A673 (cell line): ENCODE results near the gene DHX29. TPM values are rescaled to one million over a fixed set of nuclear protein-coding genes. Genes with fewer than 3 reads are reported as not detected.

Source experiments
- BruUV-seq: library from RNA; stranded (reverse); fragments of 400-500 nt; replicated peaks from 2 replicates; lab custom pipeline; 2021; lab: Mats Ljungman, UMichigan
- CTCF ChIA-PET: fragments of 300-600 bp; sonication (Branson Sonifier 250); formaldehyde crosslinking; loops from one replicate; lab custom pipeline; 2022; ENCODE audit warnings: antibody characterized with exemption; lab: Charles Lee
- POLR2A ChIA-PET: fragments of 300-600 bp; sonication (Branson Sonifier 250); formaldehyde crosslinking; loops from one replicate; lab custom pipeline; 2022; ENCODE audit warnings: antibody characterized with exemption; ENCODE audit not compliant: low non-redundant PET; lab: Charles Lee
- DNase-seq: peaks from one replicate; pipeline ENCODE4 v3.0.0-alpha.2; 2015; ENCODE audit warnings: low spot score
- H3K27ac ChIP-seq: fragments of 200-600 bp; sonication (generic); 2 replicates; pipeline ENCODE4 v1.5.1; 2016; ENCODE audit warnings: mixed run types, low read depth, mild to moderate bottlenecking, mixed read lengths, antibody characterized with exemption, low read length; ENCODE audit not compliant: poor library complexity, severe bottlenecking
- H3K27me3 ChIP-seq: fragments of 200-600 bp; sonication (generic); replicated peaks from 2 replicates; pipeline ENCODE4 v1.6.1; 2017; ENCODE audit warnings: mixed run types, low read depth, mild to moderate bottlenecking, mixed read lengths, antibody characterized with exemption, low read length; ENCODE audit not compliant: insufficient read depth, poor library complexity
- H3K36me3 ChIP-seq: fragments of 200-600 bp; sonication (generic); 2 replicates; pipeline ENCODE4 v1.6.1; 2016; ENCODE audit warnings: mixed run types, mild to moderate bottlenecking, mixed read lengths, antibody characterized with exemption, low read length; ENCODE audit not compliant: insufficient read depth, poor library complexity, severe bottlenecking
- H3K4me1 ChIP-seq: fragments of 200-600 bp; sonication (generic); 2 replicates; pipeline ENCODE4 v1.6.1; 2017; ENCODE audit warnings: mixed run types, mild to moderate bottlenecking, mixed read lengths, antibody characterized with exemption, low read length; ENCODE audit not compliant: insufficient read depth, poor library complexity, severe bottlenecking
- H3K4me3 ChIP-seq: fragments of 200-600 bp; sonication (generic); 2 replicates; pipeline ENCODE4 v1.5.1; 2016; ENCODE audit warnings: low read depth, mixed run types, mild to moderate bottlenecking, mixed read lengths, low read length; ENCODE audit not compliant: poor library complexity, severe bottlenecking
- H3K9me3 ChIP-seq: fragments of 200-600 bp; sonication (generic); 2 replicates; pipeline ENCODE4 v1.6.1; 2016; ENCODE audit warnings: mixed run types, low read depth, mild to moderate bottlenecking, mixed read lengths, antibody characterized with exemption, low read length; ENCODE audit not compliant: poor library complexity, severe bottlenecking
- EZH2 ChIP-seq: fragments of 200-600 bp; sonication (generic); IDR thresholded peaks from 2 replicates; pipeline ENCODE4 v1.6.1; 2017; ENCODE audit warnings: borderline replicate concordance, low read depth, mild to moderate bottlenecking, mixed read lengths, antibody characterized with exemption, low read length; ENCODE audit not compliant: poor library complexity, severe bottlenecking
- intact Hi-C: fragments of 100-400 bp; cut with micrococcal nuclease; formaldehyde crosslinking; loops from one replicate; pipeline ENCODE4 v1.10.0; 2022; ENCODE audit not compliant: unreplicated experiment
- total RNA-seq: library from RNA; stranded (reverse); gene quantifications from 2 replicates; pipeline ENCODE4 v1.2.3, GENCODE V29; 2021
- TF ChIP-seq, protein P1 (sequence below): fragments of 300-800, 200-600 bp; sonication (generic); conservative IDR thresholded peaks from 2 replicates; pipeline ENCODE4 v1.5.1; 2017; ENCODE audit warnings: low read depth, mild to moderate bottlenecking, antibody characterized with exemption, low read length, moderate library complexity, mixed read lengths

The DHX29 gene
- total RNA-seq, 1 experiment from 2014 or later: 28.6 TPM

DNA sequence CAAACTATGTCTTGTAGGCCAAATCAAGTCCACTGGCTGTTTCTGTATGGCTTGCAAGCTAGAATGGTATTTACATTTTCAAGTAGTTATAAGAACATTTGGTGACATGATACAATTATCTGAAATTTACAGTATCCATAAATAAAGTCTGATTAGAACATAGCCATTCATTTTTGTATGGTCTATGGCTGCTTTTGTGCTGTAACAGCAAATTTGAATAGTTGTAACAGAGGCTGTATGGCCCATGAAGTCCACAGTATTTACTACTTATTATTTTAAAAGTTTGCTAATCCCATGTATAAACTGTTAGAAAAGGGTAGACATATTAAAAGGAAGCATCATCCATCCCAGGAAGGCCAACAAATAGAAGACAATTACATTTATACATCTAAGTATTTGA lies 17.7 kb downstream of the DHX29 start:
- CTCF ChIA-PET: no interaction called here
- POLR2A ChIA-PET: no interaction called here

DNA sequence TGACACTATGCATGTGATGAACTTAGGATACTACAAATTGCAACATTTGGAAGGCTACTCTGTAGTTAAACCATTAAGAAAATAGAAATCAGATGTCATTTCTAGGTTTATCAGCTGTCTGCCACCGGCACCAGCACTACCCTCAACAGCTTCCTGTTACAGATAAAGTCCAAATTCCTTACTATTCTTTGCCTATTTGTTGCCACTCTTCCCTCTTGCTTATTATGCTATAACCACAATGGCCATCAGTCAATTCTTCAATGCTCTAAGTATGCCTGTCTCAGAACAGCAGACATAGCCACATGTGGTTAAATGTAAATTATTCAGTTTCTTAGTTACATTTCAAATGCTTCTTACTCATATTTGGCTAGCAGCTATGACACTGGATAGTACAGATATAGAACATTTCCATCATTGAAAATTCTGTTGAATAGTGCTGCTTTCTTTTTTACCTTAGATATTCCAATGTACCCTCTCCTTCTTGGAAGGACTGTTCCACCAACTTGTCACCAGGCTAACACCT lies 21.0 kb downstream of the DHX29 start:
- H3K4me1 ChIP-seq: no peaks in the 10 kb centered on the region
- H3K4me3 ChIP-seq: no peak overlapping the region
- no peak overlapping the region for H3K27ac ChIP-seq
- ChIA-PET CTCF (no interaction called here), POLR2A (no interaction called here)
- no peak for DNase-seq
- intact Hi-C loops: no loop called here
- H3K27me3 ChIP-seq: no peaks in the 10 kb centered on the region
- peaks cover 65% of the 10 kb centered on the region for H3K36me3 ChIP-seq
- no TSS peak for BruUV-seq
- TF ChIP-seq, protein P1, sequence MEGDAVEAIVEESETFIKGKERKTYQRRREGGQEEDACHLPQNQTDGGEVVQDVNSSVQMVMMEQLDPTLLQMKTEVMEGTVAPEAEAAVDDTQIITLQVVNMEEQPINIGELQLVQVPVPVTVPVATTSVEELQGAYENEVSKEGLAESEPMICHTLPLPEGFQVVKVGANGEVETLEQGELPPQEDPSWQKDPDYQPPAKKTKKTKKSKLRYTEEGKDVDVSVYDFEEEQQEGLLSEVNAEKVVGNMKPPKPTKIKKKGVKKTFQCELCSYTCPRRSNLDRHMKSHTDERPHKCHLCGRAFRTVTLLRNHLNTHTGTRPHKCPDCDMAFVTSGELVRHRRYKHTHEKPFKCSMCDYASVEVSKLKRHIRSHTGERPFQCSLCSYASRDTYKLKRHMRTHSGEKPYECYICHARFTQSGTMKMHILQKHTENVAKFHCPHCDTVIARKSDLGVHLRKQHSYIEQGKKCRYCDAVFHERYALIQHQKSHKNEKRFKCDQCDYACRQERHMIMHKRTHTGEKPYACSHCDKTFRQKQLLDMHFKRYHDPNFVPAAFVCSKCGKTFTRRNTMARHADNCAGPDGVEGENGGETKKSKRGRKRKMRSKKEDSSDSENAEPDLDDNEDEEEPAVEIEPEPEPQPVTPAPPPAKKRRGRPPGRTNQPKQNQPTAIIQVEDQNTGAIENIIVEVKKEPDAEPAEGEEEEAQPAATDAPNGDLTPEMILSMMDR: no peak
- no peak for TF ChIP-seq EZH2
- no peaks in the 10 kb centered on the region for H3K9me3 ChIP-seq

More for the DNA sequence above, 17.7 kb downstream of the DHX29 start:
- DNase-seq: no peak
- Histone ChIP-seq H3K27ac (no peak overlapping the region), H3K36me3 (peaks cover 72% of the 10 kb centered on the region), H3K27me3 (no peaks in the 10 kb centered on the region), H3K4me1 (no peaks in the 10 kb centered on the region), H3K4me3 (no peak overlapping the region), H3K9me3 (peaks cover 2% of the 10 kb centered on the region)
- TF ChIP-seq, protein P1: no peak
- TF ChIP-seq EZH2: no peak
- intact Hi-C loops: no loop called here
- BruUV-seq: no TSS peak

DNA sequence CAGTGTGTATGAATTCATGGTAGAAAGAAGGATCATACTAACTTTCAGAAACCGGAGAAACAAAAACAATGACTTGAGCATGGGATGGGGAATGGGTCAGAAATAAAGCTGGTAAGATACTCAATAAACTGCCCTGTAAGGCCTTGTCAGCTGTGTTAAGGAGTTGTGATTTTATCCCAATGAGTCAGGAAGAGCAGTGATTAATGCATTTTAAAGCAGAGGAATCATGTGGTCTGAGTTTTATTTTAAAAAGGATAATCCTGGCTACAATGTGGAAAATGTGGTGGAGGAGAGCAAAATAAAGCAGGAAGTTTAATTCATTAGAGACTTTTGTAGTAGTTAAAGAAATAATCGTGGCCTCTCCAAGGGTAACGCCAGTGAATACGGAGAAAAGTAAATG lies 28.7 kb downstream of the DHX29 start:
- no peak overlapping the region for H3K27ac ChIP-seq
- DNase-seq: no peak
- TF ChIP-seq, protein P1: no peak
- no peak for TF ChIP-seq EZH2
- CTCF ChIA-PET: no interaction called here
- H3K36me3 ChIP-seq: peaks cover 57% of the 10 kb centered on the region
- H3K9me3 ChIP-seq: no peaks in the 10 kb centered on the region
- POLR2A ChIA-PET: no interaction called here
- no peaks in the 10 kb centered on the region for H3K27me3 ChIP-seq
- no peak overlapping the region for H3K4me3 ChIP-seq
- H3K4me1 ChIP-seq: no peaks in the 10 kb centered on the region
- no TSS peak for BruUV-seq
- intact Hi-C loops: no loop called here
